GM12865 (cell line): ENCODE data around the gene CC2D2B.
A peak's percentile ranks its signal among the peaks of the same experiment; 100 is the strongest.

Source experiments
- DNase-seq: peaks from one replicate; pipeline ENCODE4 v3.0.0; 2010; ENCODE audit warnings: low read depth
- H3K4me3 ChIP-seq: 2 replicates; pipeline ENCODE4 v1.5.1; 2011; ENCODE audit warnings: mild to moderate bottlenecking, low read depth, low read length, control low read depth
- TF ChIP-seq, protein P1 (sequence below): IDR thresholded peaks from 2 replicates; pipeline ENCODE4 v1.5.1; 2011; ENCODE audit warnings: low read length, control low read depth, low read depth, inconsistent platforms; ENCODE audit not compliant: insufficient read depth; ENCODE audit errors: missing control alignments

CC2D2B gene, protein sequence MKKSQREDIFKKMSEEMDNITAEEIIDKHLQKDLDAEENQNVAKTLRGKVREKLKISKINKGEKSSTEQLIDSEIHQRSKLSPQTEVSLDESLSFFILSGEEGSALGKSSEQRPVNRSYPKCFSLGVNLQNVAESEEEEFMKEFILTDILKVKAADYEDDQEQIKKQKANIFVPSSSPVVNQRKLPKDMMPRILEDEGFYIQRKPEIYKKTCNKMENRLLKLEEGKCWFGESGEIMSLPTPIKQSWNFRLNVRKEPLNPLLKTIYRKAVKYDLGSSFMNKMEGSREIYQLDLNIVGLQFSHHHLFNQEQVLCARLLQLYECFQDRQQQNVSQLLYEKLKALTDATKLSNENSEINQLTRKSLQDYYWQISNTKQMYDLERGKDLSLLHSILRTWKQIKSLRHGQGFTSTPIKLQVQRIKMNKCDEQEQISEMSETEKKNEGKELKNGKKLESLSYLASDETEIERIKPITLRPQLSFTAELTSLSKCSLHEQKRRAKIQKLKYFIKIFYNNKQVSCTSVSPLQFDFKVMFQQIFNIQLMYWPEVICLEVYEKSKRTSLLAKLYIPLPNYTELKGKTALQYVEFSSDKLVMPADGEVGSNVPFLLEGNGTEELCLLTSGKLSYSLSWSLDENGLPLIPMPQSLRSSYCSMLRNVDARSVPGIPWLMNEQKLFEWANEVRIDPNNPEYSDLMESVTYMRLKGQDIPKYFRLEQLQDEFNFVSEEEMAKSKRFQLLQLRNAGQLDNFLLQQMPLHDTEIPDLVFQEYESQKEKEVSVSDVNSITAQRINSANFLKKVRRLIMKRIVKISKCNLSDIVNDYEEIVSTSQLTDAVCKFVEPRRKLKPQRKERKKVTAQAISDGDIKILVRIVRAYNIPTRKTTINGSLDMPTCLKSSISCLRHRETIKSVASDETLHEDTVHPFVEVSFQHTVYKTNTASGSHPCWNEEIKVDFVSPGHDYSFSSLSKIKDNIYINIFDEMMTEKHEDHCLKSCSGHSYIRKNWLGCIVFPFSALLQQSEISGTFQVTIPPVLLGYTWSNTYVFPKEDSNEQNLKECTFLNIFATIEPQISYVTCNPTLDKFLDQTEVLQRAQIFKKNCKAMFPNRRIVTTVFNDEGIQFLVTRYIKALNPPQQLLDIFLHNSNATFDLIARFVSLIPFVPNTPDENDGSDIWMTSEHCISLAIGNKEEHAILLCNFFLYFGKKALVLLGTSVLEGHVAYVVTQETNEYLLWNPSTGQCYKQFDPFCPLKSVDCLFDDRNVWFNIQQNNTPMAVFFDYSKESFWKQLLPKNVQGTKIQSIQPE (N-terminal part only)

DNA sequence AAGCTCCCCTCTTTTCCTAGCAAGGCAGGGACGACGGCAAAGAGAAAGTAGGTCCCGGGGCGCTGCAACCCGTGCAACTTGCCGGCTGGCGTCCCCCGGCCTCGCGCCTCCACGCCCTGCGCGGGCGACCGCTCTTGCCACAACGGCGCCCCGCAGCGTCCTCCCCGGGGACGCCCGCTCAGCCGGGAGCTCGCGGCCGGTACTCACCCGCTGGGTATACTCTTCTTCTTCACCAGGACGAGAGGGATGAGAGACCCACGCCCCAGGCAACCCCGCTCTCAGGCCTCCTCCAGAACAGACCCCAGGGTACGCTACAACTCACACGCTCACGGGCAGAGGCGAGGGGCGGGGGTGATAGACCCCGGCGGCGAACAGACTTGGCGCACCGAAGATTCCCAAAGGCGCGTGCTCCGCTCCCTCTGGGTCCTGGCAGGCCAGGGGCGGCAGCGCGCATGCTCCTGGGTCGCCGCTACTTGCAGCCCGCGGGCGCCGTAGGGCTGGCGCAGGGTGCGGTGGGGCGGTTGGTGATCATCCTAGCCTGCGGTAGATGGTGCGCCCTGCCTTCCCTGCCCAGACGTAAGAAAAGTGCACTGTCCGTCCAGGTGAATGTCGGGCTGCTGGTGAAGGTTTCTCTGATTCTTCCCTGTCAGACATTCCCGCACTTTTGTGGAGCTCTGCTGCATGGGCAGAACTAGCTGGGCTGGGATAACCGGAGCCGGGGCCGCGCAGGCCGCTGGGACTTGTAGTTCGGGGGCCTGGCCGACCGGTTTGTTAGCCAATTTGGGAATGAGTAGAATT lies at the start of gene CC2D2B:
TSS of gene CC2D2B (plus strand) at position 520 of the 798 bp plus-strand sequence. CDS start 3,349 bp downstream, outside the sequence.
- H3K4me3 ChIP-seq: peak within 1 kb of the TSS; percentile 95
- TF ChIP-seq, protein P1, sequence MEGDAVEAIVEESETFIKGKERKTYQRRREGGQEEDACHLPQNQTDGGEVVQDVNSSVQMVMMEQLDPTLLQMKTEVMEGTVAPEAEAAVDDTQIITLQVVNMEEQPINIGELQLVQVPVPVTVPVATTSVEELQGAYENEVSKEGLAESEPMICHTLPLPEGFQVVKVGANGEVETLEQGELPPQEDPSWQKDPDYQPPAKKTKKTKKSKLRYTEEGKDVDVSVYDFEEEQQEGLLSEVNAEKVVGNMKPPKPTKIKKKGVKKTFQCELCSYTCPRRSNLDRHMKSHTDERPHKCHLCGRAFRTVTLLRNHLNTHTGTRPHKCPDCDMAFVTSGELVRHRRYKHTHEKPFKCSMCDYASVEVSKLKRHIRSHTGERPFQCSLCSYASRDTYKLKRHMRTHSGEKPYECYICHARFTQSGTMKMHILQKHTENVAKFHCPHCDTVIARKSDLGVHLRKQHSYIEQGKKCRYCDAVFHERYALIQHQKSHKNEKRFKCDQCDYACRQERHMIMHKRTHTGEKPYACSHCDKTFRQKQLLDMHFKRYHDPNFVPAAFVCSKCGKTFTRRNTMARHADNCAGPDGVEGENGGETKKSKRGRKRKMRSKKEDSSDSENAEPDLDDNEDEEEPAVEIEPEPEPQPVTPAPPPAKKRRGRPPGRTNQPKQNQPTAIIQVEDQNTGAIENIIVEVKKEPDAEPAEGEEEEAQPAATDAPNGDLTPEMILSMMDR: peak; percentile 10
- peak; percentile 82 for DNase-seq

GRCh38 chr10:95860166-95860940 lies 47.4 kb upstream of the CC2D2B start:
- TF ChIP-seq, protein P1: no peak
- H3K4me3 ChIP-seq: no peak overlapping the region
- DNase-seq: no peak

- TF ChIP-seq, protein P1: no peak
- H3K4me3 ChIP-seq: no peak overlapping the region
- DNase-seq: no peak
These were observed 46.4 kb upstream of the CC2D2B start for GRCh38 chr10:95861386-95861785.

DNA sequence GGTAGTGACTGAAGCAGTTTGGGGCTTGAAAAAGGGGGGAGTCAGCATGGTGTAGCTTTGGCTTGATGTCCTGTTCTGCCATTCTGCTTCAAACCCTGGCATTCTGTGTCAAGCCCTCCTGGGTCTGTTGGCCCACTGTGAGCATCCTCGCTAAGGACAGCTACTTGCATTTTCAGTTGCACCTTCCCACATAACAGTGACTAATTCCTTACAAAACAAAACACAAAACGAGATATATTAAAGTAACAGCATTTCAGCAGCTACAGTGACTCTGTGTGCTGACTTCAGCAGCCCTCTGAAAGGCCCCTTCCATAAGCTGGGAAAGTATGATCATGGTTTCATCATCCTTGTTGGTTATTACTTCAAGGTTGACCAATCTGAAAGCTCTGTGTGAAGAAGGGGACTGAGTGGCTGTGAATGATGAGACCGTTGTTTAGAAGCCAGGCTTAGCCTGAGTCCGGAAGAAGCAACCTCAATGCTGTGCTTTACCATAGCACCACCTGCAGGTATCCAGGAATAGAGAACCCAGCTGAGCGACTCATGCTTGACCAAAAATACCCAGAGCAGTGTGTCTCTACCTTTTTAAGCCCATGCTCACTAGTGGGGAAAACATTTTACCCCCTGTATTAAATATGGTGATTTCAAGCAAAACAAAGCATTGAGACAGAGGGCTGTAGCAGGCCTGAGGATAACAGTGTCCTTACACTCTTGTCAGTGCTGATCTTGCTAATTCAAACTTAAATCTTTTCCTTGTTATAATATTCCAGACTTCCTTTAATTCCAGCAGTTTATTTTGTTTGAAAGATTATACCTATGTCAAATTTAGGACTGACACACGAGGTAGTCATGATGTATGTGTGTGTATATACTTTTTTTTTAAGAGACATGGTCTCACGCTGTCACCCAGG lies 42.6 kb upstream of the CC2D2B start:
- TF ChIP-seq, protein P1: peak; percentile 72
- H3K4me3 ChIP-seq: no peak overlapping the region
- peak; percentile 83 for DNase-seq

- TF ChIP-seq, protein P1: no peak
- DNase-seq: no peak
- no peak overlapping the region for H3K4me3 ChIP-seq
These were observed 41.8 kb upstream of the CC2D2B start for GRCh38 chr10:95865814-95866466.
